ENCODE measurements around the gene DIP2A. TPM values are rescaled to one million over a fixed set of nuclear protein-coding genes. Genes with fewer than 3 reads are reported as not detected.

DIP2A gene
- total RNA-seq, 1 experiment from 2014 or later: 39.9 TPM

DNA sequence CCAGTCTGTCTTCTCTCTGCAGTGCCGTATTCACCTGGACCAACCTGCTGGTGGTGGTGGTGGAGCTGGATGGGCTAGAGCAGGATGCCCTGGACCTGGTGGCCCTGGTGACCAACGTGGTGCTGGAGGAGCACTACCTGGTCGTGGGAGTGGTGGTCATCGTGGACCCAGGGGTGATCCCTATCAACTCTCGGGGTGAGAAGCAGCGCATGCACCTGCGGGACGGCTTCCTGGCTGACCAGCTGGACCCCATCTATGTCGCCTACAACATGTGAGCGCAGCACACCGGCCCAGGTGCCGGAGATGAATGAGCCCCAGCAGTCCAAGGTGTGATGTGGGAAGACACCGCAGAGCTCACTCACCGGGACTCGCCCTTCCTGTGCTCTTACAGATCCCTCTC lies 108.7 kb downstream of the DIP2A start:
- no peaks in the 10 kb centered on the region for H3K4me1 ChIP-seq (replicated peaks; ENCODE audit: insufficient read depth)
- H3K79me2 ChIP-seq (ENCODE audit: low read depth): no peaks in the 10 kb centered on the region
- no peaks in the 10 kb centered on the region for H3K27me3 ChIP-seq (ENCODE audit: insufficient read depth, low read depth)
- no peak for DNase-seq
- CTCF ChIA-PET: no interaction called here
- H3K36me3 ChIP-seq (ENCODE audit: low read depth): no peaks in the 10 kb centered on the region
- intact Hi-C loops (cut with micrococcal nuclease; ENCODE audit: unreplicated experiment): no loop called here
- H3F3A ChIP-seq (ENCODE audit: insufficient read depth, low read depth): no peaks in the 10 kb centered on the region
- no peaks in the 10 kb centered on the region for H4K20me1 ChIP-seq (ENCODE audit: insufficient read depth)
- no peaks in the 10 kb centered on the region for H3K9me2 ChIP-seq (ENCODE audit: insufficient read depth)
- no peaks in the 10 kb centered on the region for H3K9me3 ChIP-seq (ENCODE audit: insufficient read depth, low read depth)
- no peak overlapping the region for H2AFZ ChIP-seq
- POLR2A ChIA-PET (ENCODE audit: unreplicated experiment): no interaction called here
- H3K4me3 ChIP-seq: no peak overlapping the region
- no peak overlapping the region for H3K27ac ChIP-seq
- no peak overlapping the region for H3K4me2 ChIP-seq
- TF ChIP-seq CTCF (conservative IDR thresholded peaks at IDR 0.05) (no peak), EZH2 (IDR thresholded peaks at IDR 0.05; ENCODE audit: low read depth) (no peak)
- no TSS peak for BruUV-seq (replicated peaks)

GRCh38 chr21:46568562-46568961 lies 109.9 kb downstream of the DIP2A start:
- CTCF ChIA-PET: no interaction called here
- Histone ChIP-seq H3K9me2 (ENCODE audit: insufficient read depth) (no peaks in the 10 kb centered on the region), H3K79me2 (ENCODE audit: low read depth) (no peaks in the 10 kb centered on the region), H3K4me2 (no peak overlapping the region), H3K27ac (no peak overlapping the region), H3K27me3 (ENCODE audit: insufficient read depth, low read depth) (no peaks in the 10 kb centered on the region), H3F3A (ENCODE audit: insufficient read depth, low read depth) (no peaks in the 10 kb centered on the region), H3K9me3 (ENCODE audit: insufficient read depth, low read depth) (no peaks in the 10 kb centered on the region), H3K36me3 (ENCODE audit: low read depth) (no peaks in the 10 kb centered on the region), H2AFZ (no peak overlapping the region), H3K4me3 (no peak overlapping the region), H3K4me1 (replicated peaks; ENCODE audit: insufficient read depth) (no peaks in the 10 kb centered on the region), H4K20me1 (ENCODE audit: insufficient read depth) (no peaks in the 10 kb centered on the region)
- TF ChIP-seq EZH2 (IDR thresholded peaks at IDR 0.05; ENCODE audit: low read depth): no peak
- TF ChIP-seq CTCF (conservative IDR thresholded peaks at IDR 0.05): no peak
- POLR2A ChIA-PET (ENCODE audit: unreplicated experiment): interaction anchor here (0.6 kb wide), 1 partner anchor 716 kb away, joined by 6 read pairs; no protein-coding TSS in a partner anchor
- no TSS peak for BruUV-seq (replicated peaks)
- no peak for DNase-seq
- intact Hi-C loops (cut with micrococcal nuclease; ENCODE audit: unreplicated experiment): no loop called here

GRCh38 chr21:46569081-46569480 lies 110.4 kb downstream of the DIP2A start:
- Histone ChIP-seq H3K4me2 (no peak overlapping the region), H3K9me3 (ENCODE audit: insufficient read depth, low read depth) (no peaks in the 10 kb centered on the region), H3K27me3 (ENCODE audit: insufficient read depth, low read depth) (no peaks in the 10 kb centered on the region), H3K4me3 (no peak overlapping the region), H3K4me1 (replicated peaks; ENCODE audit: insufficient read depth) (no peaks in the 10 kb centered on the region), H2AFZ (no peak overlapping the region), H3K9me2 (ENCODE audit: insufficient read depth) (no peaks in the 10 kb centered on the region), H3K27ac (no peak overlapping the region), H3K79me2 (ENCODE audit: low read depth) (no peaks in the 10 kb centered on the region), H3K36me3 (ENCODE audit: low read depth) (no peaks in the 10 kb centered on the region), H3F3A (ENCODE audit: insufficient read depth, low read depth) (no peaks in the 10 kb centered on the region), H4K20me1 (ENCODE audit: insufficient read depth) (no peaks in the 10 kb centered on the region)
- TF ChIP-seq EZH2 (IDR thresholded peaks at IDR 0.05; ENCODE audit: low read depth) (no peak), CTCF (conservative IDR thresholded peaks at IDR 0.05) (no peak)
- intact Hi-C loops (cut with micrococcal nuclease; ENCODE audit: unreplicated experiment): no loop called here
- CTCF ChIA-PET: no interaction called here
- POLR2A ChIA-PET (ENCODE audit: unreplicated experiment): interaction anchor here (0.6 kb wide), 1 partner anchor 717 kb away, joined by 6 read pairs; no protein-coding TSS in a partner anchor
- BruUV-seq (replicated peaks): no TSS peak
- no peak for DNase-seq
